K562 (cell line): ENCODE measurements around the gene LY6G5B. TPM values are rescaled to one million over a fixed set of nuclear protein-coding genes. Genes with fewer than 3 reads are reported as not detected.

Source experiments
- CCNT2 ChIP-seq: IDR thresholded peaks from 2 replicates; pipeline ENCODE4 v1.6.1; 2011; ENCODE audit warnings: borderline replicate concordance, low read depth, mild to moderate bottlenecking, moderate library complexity, mixed read lengths, low read length; ENCODE audit not compliant: insufficient read length; ENCODE audit errors: extremely low read depth
- FOXJ3 ChIP-seq: sonication (generic); formaldehyde crosslinking; IDR thresholded peaks from 2 replicates; pipeline ENCODE4 v1.4.0; 2020; ENCODE audit warnings: mild to moderate bottlenecking, missing genetic modification reagents
- GABPA ChIP-seq: fragments of 200-800 bp; sonication (Bioruptor generic); conservative IDR thresholded peaks from 2 replicates; pipeline ENCODE4 v1.6.1; 2016; ENCODE audit warnings: low read depth, missing genetic modification characterization, missing compliant biosample characterization
- HDAC3 ChIP-seq: fragments of 450-650 bp; IDR thresholded peaks from 2 replicates; pipeline ENCODE4 v1.6.1; 2018; ENCODE audit warnings: borderline replicate concordance, mild to moderate bottlenecking, moderate library complexity; ENCODE audit not compliant: partially characterized antibody
- HNRNPUL1 ChIP-seq: fragments of 200-400 bp; formaldehyde crosslinking; IDR thresholded peaks from 2 replicates; pipeline ENCODE4 v1.6.1; 2017; ENCODE audit warnings: low read length
- PHF20 ChIP-seq: fragments of 450-650 bp; IDR thresholded peaks from 2 replicates; pipeline ENCODE4 v1.6.1; 2018; ENCODE audit not compliant: partially characterized antibody
- PRPF4 ChIP-seq: fragments of 200-400 bp; formaldehyde crosslinking; IDR thresholded peaks from one replicate; pipeline ENCODE4 v1.6.1; 2017; ENCODE audit warnings: low read length, low read depth, mild to moderate bottlenecking; ENCODE audit not compliant: insufficient read depth, poor library complexity, severe bottlenecking
- PURB ChIP-seq: sonication (generic); formaldehyde crosslinking; IDR thresholded peaks from 2 replicates; pipeline ENCODE4 v1.9.0; 2021; ENCODE audit warnings: low read depth, mild to moderate bottlenecking, missing genetic modification reagents
- SIN3A ChIP-seq, 2 experiments: fragments of 150-350 bp in 1 of 2; IDR thresholded peaks; 2 replicates each; pipeline ENCODE4 v1.6.1; 2011 to 2016; ENCODE audit warnings: borderline replicate concordance in 2 of 2, low read depth in 2 of 2, low read length in 2 of 2, mild to moderate bottlenecking in 2 of 2, moderate library complexity in 2 of 2; ENCODE audit not compliant: control insufficient read depth in 1 of 2
- THRAP3 ChIP-seq: fragments of 450-650 bp; IDR thresholded peaks from 2 replicates; pipeline ENCODE4 v1.6.1; 2016; ENCODE audit warnings: mild to moderate bottlenecking, inconsistent platforms, borderline replicate concordance
- TRIM25 ChIP-seq: fragments of 450-650 bp; IDR thresholded peaks from 2 replicates; pipeline ENCODE4 v1.7.0; 2016; ENCODE audit warnings: borderline replicate concordance
- ZBED1 ChIP-seq: IDR thresholded peaks from 2 replicates; pipeline ENCODE4 v1.6.1; 2014
- ZBTB1 ChIP-seq: sonication (generic); formaldehyde crosslinking; IDR thresholded peaks from 2 replicates; pipeline ENCODE4 v1.8.1; 2023; ENCODE audit warnings: missing genetic modification reagents, low read depth, mild to moderate bottlenecking, borderline replicate concordance
- ZEB2 ChIP-seq: fragments of 450-650 bp; IDR thresholded peaks from 2 replicates; pipeline ENCODE4 v1.6.1; 2016
- polyA plus RNA-seq, 8 experiments: library from polyadenylated mRNA; depleted of rRNA in 4 of 8; stranded (reverse) in 5 of 8; unstranded in 3 of 8; fragments of >200 nt; fragmentation: Nextera tagmentation in 2 of 8; fragmentation: Illumina TruSeq in 1 of 8; extraction: Ambion mirVana in 2 of 8; extraction: Trizol in 1 of 8; gene quantifications; 2 replicates each; pipeline versions ENCODE4 v1.2.1 to v1.2.3, GENCODE V29; 2011 to 2014; ENCODE audit warnings: inconsistent platforms in 1 of 8, missing spikeins in 1 of 8
- total RNA-seq, 7 experiments: library from RNA; depleted of rRNA in 6 of 7; stranded (reverse); fragments of >200 nt in 6 of 7; fragmentation: Illumina TruSeq in 2 of 7; extraction: Trizol in 2 of 7; gene quantifications; 2 replicates each; pipeline versions ENCODE4 v1.2.1 to v1.2.3, GENCODE V29; 2011 to 2021; ENCODE audit warnings: low replicate concordance in 1 of 7
- TF ChIP-seq, protein P1 (sequence below): fragments of 250-450 bp; sonication (Bioruptor Pico); IDR thresholded peaks from 2 replicates; pipeline ENCODE4 v1.8.0; 2021; ENCODE audit warnings: borderline replicate concordance, mild to moderate bottlenecking, moderate library complexity; ENCODE audit not compliant: poor library complexity, severe bottlenecking
- TF ChIP-seq, protein P2 (sequence below): fragments of 450-650 bp; IDR thresholded peaks from 2 replicates; pipeline ENCODE4 v1.6.1; 2014; ENCODE audit warnings: low read depth, mild to moderate bottlenecking, moderate library complexity, borderline replicate concordance
- TF ChIP-seq, protein P3 (sequence below): sonication (generic); formaldehyde crosslinking; IDR thresholded peaks from 2 replicates; pipeline ENCODE4 v1.8.1; 2023; ENCODE audit warnings: missing genetic modification reagents, mild to moderate bottlenecking, borderline replicate concordance

Gene LY6G5B
- total and polyA plus RNA-seq, 9 of the 15 experiments (the other 6 are each of a cell fraction or from before 2014, with no cell fraction given): 6.0 to 27.0 (median 7.5) TPM

- TF ChIP-seq SIN3A (IDR thresholded peaks at IDR 0.05; ENCODE audit: borderline replicate concordance in 2 of 2, control insufficient read depth in 1 of 2, low read depth in 2 of 2, low read length in 2 of 2) (0 out of 4 replicates have a peak, but pooled peaks of 1 of the 2 experiments have one; percentile 48), PRPF4 (no peak), HDAC3 (peak; percentile 27), ZBED1 (no peak), PURB (no peak), TRIM25 (peak; percentile 82; the same call in 1 of the 2 replicates), ZEB2 (no peak; the same call in 1 of the 2 replicates), ZBTB1 (no peak), GABPA (tag) (no peak), THRAP3 (peak; percentile 62; the same call in 1 of the 2 replicates), CCNT2 (no peak), HNRNPUL1 (no peak), PHF20 (no peak), FOXJ3 (CRISPR knock-in tag) (no peak)
- TF ChIP-seq, protein P1, sequence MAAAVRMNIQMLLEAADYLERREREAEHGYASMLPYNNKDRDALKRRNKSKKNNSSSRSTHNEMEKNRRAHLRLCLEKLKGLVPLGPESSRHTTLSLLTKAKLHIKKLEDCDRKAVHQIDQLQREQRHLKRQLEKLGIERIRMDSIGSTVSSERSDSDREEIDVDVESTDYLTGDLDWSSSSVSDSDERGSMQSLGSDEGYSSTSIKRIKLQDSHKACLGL: no peak
- TF ChIP-seq, protein P2, sequence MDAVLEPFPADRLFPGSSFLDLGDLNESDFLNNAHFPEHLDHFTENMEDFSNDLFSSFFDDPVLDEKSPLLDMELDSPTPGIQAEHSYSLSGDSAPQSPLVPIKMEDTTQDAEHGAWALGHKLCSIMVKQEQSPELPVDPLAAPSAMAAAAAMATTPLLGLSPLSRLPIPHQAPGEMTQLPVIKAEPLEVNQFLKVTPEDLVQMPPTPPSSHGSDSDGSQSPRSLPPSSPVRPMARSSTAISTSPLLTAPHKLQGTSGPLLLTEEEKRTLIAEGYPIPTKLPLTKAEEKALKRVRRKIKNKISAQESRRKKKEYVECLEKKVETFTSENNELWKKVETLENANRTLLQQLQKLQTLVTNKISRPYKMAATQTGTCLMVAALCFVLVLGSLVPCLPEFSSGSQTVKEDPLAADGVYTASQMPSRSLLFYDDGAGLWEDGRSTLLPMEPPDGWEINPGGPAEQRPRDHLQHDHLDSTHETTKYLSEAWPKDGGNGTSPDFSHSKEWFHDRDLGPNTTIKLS: peak; percentile 9; the same call in 1 of the 2 replicates
- TF ChIP-seq, protein P3, sequence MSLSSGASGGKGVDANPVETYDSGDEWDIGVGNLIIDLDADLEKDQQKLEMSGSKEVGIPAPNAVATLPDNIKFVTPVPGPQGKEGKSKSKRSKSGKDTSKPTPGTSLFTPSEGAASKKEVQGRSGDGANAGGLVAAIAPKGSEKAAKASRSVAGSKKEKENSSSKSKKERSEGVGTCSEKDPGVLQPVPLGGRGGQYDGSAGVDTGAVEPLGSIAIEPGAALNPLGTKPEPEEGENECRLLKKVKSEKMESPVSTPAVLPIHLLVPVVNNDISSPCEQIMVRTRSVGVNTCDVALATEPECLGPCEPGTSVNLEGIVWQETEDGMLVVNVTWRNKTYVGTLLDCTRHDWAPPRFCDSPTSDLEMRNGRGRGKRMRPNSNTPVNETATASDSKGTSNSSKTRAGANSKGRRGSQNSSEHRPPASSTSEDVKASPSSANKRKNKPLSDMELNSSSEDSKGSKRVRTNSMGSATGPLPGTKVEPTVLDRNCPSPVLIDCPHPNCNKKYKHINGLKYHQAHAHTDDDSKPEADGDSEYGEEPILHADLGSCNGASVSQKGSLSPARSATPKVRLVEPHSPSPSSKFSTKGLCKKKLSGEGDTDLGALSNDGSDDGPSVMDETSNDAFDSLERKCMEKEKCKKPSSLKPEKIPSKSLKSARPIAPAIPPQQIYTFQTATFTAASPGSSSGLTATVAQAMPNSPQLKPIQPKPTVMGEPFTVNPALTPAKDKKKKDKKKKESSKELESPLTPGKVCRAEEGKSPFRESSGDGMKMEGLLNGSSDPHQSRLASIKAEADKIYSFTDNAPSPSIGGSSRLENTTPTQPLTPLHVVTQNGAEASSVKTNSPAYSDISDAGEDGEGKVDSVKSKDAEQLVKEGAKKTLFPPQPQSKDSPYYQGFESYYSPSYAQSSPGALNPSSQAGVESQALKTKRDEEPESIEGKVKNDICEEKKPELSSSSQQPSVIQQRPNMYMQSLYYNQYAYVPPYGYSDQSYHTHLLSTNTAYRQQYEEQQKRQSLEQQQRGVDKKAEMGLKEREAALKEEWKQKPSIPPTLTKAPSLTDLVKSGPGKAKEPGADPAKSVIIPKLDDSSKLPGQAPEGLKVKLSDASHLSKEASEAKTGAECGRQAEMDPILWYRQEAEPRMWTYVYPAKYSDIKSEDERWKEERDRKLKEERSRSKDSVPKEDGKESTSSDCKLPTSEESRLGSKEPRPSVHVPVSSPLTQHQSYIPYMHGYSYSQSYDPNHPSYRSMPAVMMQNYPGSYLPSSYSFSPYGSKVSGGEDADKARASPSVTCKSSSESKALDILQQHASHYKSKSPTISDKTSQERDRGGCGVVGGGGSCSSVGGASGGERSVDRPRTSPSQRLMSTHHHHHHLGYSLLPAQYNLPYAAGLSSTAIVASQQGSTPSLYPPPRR (CRISPR knock-in tag): 0 out of 2 replicates have a peak, but pooled peaks have one; percentile 56
Measured at GRCh38 chr6:31621320-31621939, 48.3 kb upstream of the LY6G5B start (continued).
